Measurements from ENCODE around the gene UNC5A.

Gene UNC5A

GRCh38 chr5:176827736-176828414 is 17.5 kb downstream of the UNC5A start:
- Histone ChIP-seq H2AK5ac (ENCODE audit: low read length, severe bottlenecking) (no peak overlapping the region), H3K79me1 (replicated peaks; ENCODE audit: low read length, poor library complexity, severe bottlenecking) (peaks cover 21% of the 10 kb centered on the region), H3K9me3 (ENCODE audit: control insufficient read depth, low read length) (no peaks in the 10 kb centered on the region), H3K27ac (ENCODE audit: low read length, poor library complexity, severe bottlenecking) (no peak overlapping the region), H2BK12ac (ENCODE audit: low read length in 2 of 2) (no peak overlapping the region), H3K4me1 (ENCODE audit: control insufficient read depth, insufficient read depth, low read depth, low read length) (peaks cover 10% of the 10 kb centered on the region), H3K36me3 (ENCODE audit: control insufficient read depth in 1 of 2, insufficient read depth in 2 of 2, low read depth in 1 of 2, low read length in 2 of 2) (no peaks in the 10 kb centered on the region), H3K4me3 (ENCODE audit: insufficient read depth in 1 of 2, low read depth in 1 of 2, low read length in 2 of 2) (no peak overlapping the region), H3K14ac (ENCODE audit: low read length in 2 of 2) (no peak overlapping the region), H3K18ac (ENCODE audit: low read depth in 1 of 2, low read length in 2 of 2) (no peak overlapping the region), H4K91ac (ENCODE audit: low read length) (no peak overlapping the region), H3K27me3 (ENCODE audit: control insufficient read depth in 1 of 2, insufficient read depth in 1 of 2, low read length in 2 of 2) (peaks cover 0 to 38% of the 10 kb centered on the region in 2 experiments), H3K9ac (ENCODE audit: low read length) (no peak overlapping the region), H2BK120ac (ENCODE audit: low read depth, low read length) (no peak overlapping the region), H4K8ac (ENCODE audit: low read length) (no peak overlapping the region), H3K23ac (ENCODE audit: low read length in 2 of 2) (no peak overlapping the region), H2BK5ac (ENCODE audit: low read depth, low read length, poor library complexity, severe bottlenecking) (no peak overlapping the region), H3K4ac (ENCODE audit: low read depth in 1 of 2, low read length in 2 of 2) (no peak overlapping the region), H2AFZ (ENCODE audit: low read depth, low read length) (no peak overlapping the region), H2BK15ac (ENCODE audit: low read depth, poor library complexity, severe bottlenecking) (no peak overlapping the region), H3K4me2 (ENCODE audit: low read length, poor library complexity, severe bottlenecking) (no peak overlapping the region)
- no peak for DNase-seq
- 75% methylated on average over 7 of the region's 14 CpGs for WGBS

DNA sequence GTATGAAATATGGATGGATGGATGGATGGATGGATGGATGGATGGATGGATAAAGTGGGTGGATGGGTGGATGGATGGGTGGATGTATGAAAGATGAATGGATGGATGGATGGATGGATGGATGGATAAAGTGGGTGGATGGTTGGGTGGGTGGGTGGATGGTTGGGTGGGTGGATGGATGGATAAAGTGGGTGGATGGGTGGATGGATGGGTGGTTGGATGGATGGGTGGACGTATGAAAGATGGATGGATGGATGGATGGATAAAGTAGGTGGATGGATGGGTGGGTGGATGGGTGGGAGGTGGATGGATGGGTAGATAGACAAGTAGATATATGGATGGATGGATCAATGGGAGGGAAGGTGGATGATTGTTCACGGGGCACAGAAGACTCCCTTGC is 19.0 kb downstream of the UNC5A start:
- Histone ChIP-seq H3K9ac (ENCODE audit: low read length) (no peak overlapping the region), H3K27ac (ENCODE audit: low read length, poor library complexity, severe bottlenecking) (no peak overlapping the region), H2BK12ac (ENCODE audit: low read length in 2 of 2) (no peak overlapping the region), H3K18ac (ENCODE audit: low read depth in 1 of 2, low read length in 2 of 2) (no peak overlapping the region), H3K79me1 (replicated peaks; ENCODE audit: low read length, poor library complexity, severe bottlenecking) (peaks cover 12% of the 10 kb centered on the region), H3K23ac (ENCODE audit: low read length in 2 of 2) (no peak overlapping the region), H2BK120ac (ENCODE audit: low read depth, low read length) (no peak overlapping the region), H2BK15ac (ENCODE audit: low read depth, poor library complexity, severe bottlenecking) (no peak overlapping the region), H3K4ac (ENCODE audit: low read depth in 1 of 2, low read length in 2 of 2) (no peak overlapping the region), H3K36me3 (ENCODE audit: control insufficient read depth in 1 of 2, insufficient read depth in 2 of 2, low read depth in 1 of 2, low read length in 2 of 2) (no peaks in the 10 kb centered on the region), H3K4me3 (ENCODE audit: insufficient read depth in 1 of 2, low read depth in 1 of 2, low read length in 2 of 2) (no peak overlapping the region), H4K91ac (ENCODE audit: low read length) (no peak overlapping the region), H3K14ac (ENCODE audit: low read length in 2 of 2) (no peak overlapping the region), H3K27me3 (ENCODE audit: control insufficient read depth in 1 of 2, insufficient read depth in 1 of 2, low read length in 2 of 2) (peaks cover 0 to 35% of the 10 kb centered on the region in 2 experiments), H3K4me2 (ENCODE audit: low read length, poor library complexity, severe bottlenecking) (no peak overlapping the region), H2AFZ (ENCODE audit: low read depth, low read length) (no peak overlapping the region), H4K8ac (ENCODE audit: low read length) (no peak overlapping the region), H2BK5ac (ENCODE audit: low read depth, low read length, poor library complexity, severe bottlenecking) (no peak overlapping the region), H3K9me3 (ENCODE audit: control insufficient read depth, low read length) (no peaks in the 10 kb centered on the region), H3K4me1 (ENCODE audit: control insufficient read depth, insufficient read depth, low read depth, low read length) (peaks cover 4% of the 10 kb centered on the region), H2AK5ac (ENCODE audit: low read length, severe bottlenecking) (no peak overlapping the region)
- no peak for DNase-seq
- 85% methylated on average over 1 of the region's 2 CpGs for WGBS

DNA sequence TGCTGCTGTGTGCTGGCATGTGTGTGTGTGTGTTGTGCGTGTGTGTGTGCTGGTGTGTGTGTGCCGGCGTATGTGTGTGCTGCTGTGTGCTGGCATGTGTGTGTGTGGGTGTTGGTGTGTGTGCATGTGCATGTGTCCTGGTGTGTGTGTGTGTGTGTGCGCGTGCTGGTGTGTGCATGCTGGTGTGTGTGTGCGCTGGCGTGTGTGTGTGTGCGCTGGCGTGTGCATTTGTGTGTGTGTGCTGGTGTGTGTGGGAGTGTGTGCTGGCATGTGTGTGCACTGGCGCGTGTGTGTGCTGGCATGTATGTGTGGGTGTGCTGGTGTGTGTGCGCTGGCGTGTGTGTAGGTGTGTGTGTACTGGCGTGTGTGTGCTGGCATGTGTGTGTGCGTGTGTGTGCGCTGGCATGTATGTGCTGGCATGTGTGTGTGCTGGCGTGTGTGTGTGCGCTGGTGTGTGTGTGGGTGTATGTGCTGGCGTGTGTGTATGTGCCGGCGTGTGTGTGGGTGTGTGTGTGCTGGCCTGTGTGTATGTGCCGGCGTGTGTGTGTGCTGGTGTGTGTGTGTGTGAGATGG is 20.1 kb downstream of the UNC5A start:
- 87% methylated on average over 18 of the region's 23 CpGs for WGBS
- no peak overlapping the region for H3K18ac ChIP-seq (ENCODE audit: low read depth in 1 of 2, low read length in 2 of 2)
- peaks cover 15% of the 10 kb centered on the region for H3K79me1 ChIP-seq (replicated peaks; ENCODE audit: low read length, poor library complexity, severe bottlenecking)
- peaks cover 0 to 34% of the 10 kb centered on the region in 2 experiments for H3K27me3 ChIP-seq (ENCODE audit: control insufficient read depth in 1 of 2, insufficient read depth in 1 of 2, low read length in 2 of 2)
- H2BK12ac ChIP-seq (ENCODE audit: low read length in 2 of 2) = no peak overlapping the region
- H2AK5ac ChIP-seq (ENCODE audit: low read length, severe bottlenecking) = no peak overlapping the region
- H3K4me3 ChIP-seq (ENCODE audit: insufficient read depth in 1 of 2, low read depth in 1 of 2, low read length in 2 of 2) = no peak overlapping the region
- no peaks in the 10 kb centered on the region for H3K36me3 ChIP-seq (ENCODE audit: control insufficient read depth in 1 of 2, insufficient read depth in 2 of 2, low read depth in 1 of 2, low read length in 2 of 2)
- no peak overlapping the region for H3K4me2 ChIP-seq (ENCODE audit: low read length, poor library complexity, severe bottlenecking)
- H4K8ac ChIP-seq (ENCODE audit: low read length) = no peak overlapping the region
- DNase-seq = no peak
- no peak overlapping the region for H2AFZ ChIP-seq (ENCODE audit: low read depth, low read length)
- H3K4me1 ChIP-seq (ENCODE audit: control insufficient read depth, insufficient read depth, low read depth, low read length) = peaks cover 4% of the 10 kb centered on the region
- H3K9me3 ChIP-seq (ENCODE audit: control insufficient read depth, low read length) = no peaks in the 10 kb centered on the region
- no peak overlapping the region for H3K27ac ChIP-seq (ENCODE audit: low read length, poor library complexity, severe bottlenecking)
- no peak overlapping the region for H3K14ac ChIP-seq (ENCODE audit: low read length in 2 of 2)
- no peak overlapping the region for H3K4ac ChIP-seq (ENCODE audit: low read depth in 1 of 2, low read length in 2 of 2)
- no peak overlapping the region for H2BK120ac ChIP-seq (ENCODE audit: low read depth, low read length)
- no peak overlapping the region for H4K91ac ChIP-seq (ENCODE audit: low read length)
- H3K23ac ChIP-seq (ENCODE audit: low read length in 2 of 2) = no peak overlapping the region
- H2BK5ac ChIP-seq (ENCODE audit: low read depth, low read length, poor library complexity, severe bottlenecking) = no peak overlapping the region
- no peak overlapping the region for H3K9ac ChIP-seq (ENCODE audit: low read length)
- no peak overlapping the region for H2BK15ac ChIP-seq (ENCODE audit: low read depth, poor library complexity, severe bottlenecking)

- no peak overlapping the region for H3K4me2 ChIP-seq (ENCODE audit: low read length, poor library complexity, severe bottlenecking)
- H3K4me1 ChIP-seq (ENCODE audit: control insufficient read depth, insufficient read depth, low read depth, low read length) = peaks cover 4% of the 10 kb centered on the region
- no peak overlapping the region for H3K23ac ChIP-seq (ENCODE audit: low read length in 2 of 2)
- no peak for DNase-seq
- peaks cover 15% of the 10 kb centered on the region for H3K79me1 ChIP-seq (replicated peaks; ENCODE audit: low read length, poor library complexity, severe bottlenecking)
- no peak overlapping the region for H2BK15ac ChIP-seq (ENCODE audit: low read depth, poor library complexity, severe bottlenecking)
- H3K4ac ChIP-seq (ENCODE audit: low read depth in 1 of 2, low read length in 2 of 2) = no peak overlapping the region
- H4K8ac ChIP-seq (ENCODE audit: low read length) = no peak overlapping the region
- H3K36me3 ChIP-seq (ENCODE audit: control insufficient read depth in 1 of 2, insufficient read depth in 2 of 2, low read depth in 1 of 2, low read length in 2 of 2) = no peaks in the 10 kb centered on the region
- no peak overlapping the region for H3K27ac ChIP-seq (ENCODE audit: low read length, poor library complexity, severe bottlenecking)
- WGBS = 45% methylated on average over 7 of the region's 9 CpGs
- H3K14ac ChIP-seq (ENCODE audit: low read length in 2 of 2) = no peak overlapping the region
- no peaks in the 10 kb centered on the region for H3K9me3 ChIP-seq (ENCODE audit: control insufficient read depth, low read length)
- H3K18ac ChIP-seq (ENCODE audit: low read depth in 1 of 2, low read length in 2 of 2) = no peak overlapping the region
- H4K91ac ChIP-seq (ENCODE audit: low read length) = no peak overlapping the region
- no peak overlapping the region for H3K4me3 ChIP-seq (ENCODE audit: insufficient read depth in 1 of 2, low read depth in 1 of 2, low read length in 2 of 2)
- H2BK120ac ChIP-seq (ENCODE audit: low read depth, low read length) = no peak overlapping the region
- H2AFZ ChIP-seq (ENCODE audit: low read depth, low read length) = no peak overlapping the region
- no peak overlapping the region for H2BK5ac ChIP-seq (ENCODE audit: low read depth, low read length, poor library complexity, severe bottlenecking)
- no peak overlapping the region for H2BK12ac ChIP-seq (ENCODE audit: low read length in 2 of 2)
- H3K9ac ChIP-seq (ENCODE audit: low read length) = no peak overlapping the region
- H2AK5ac ChIP-seq (ENCODE audit: low read length, severe bottlenecking) = no peak overlapping the region
- H3K27me3 ChIP-seq (ENCODE audit: control insufficient read depth in 1 of 2, insufficient read depth in 1 of 2, low read length in 2 of 2) = peaks cover 2 to 36% of the 10 kb centered on the region in 2 experiments
These were observed 20.6 kb downstream of the UNC5A start for GRCh38 chr5:176830995-176831423.

All from mesenchymal stem cell (in vitro differentiated cells and primary cell).